HepG2 (cell line): Measurements from ENCODE around the gene NAB2. TPM values are rescaled to one million over a fixed set of nuclear protein-coding genes. Genes with fewer than 3 reads are reported as not detected.

Experiments used
- ETV6 ChIP-seq: sonication (generic); formaldehyde crosslinking; conservative IDR thresholded peaks from 2 replicates; pipeline ENCODE4 v1.4.0; 2020; ENCODE audit warnings: missing genetic modification reagents
- FOSL1 ChIP-seq: sonication (generic); formaldehyde crosslinking; IDR thresholded peaks from 2 replicates; pipeline ENCODE4 v1.9.0; 2021; ENCODE audit warnings: missing genetic modification reagents, borderline replicate concordance
- FOSL2 ChIP-seq: sonication (generic); formaldehyde crosslinking; IDR thresholded peaks from 2 replicates; pipeline ENCODE4 v1.4.0; 2020; ENCODE audit warnings: missing genetic modification reagents
- HMG20A ChIP-seq: IDR thresholded peaks from 2 replicates; pipeline ENCODE4 v1.6.1; 2016; ENCODE audit warnings: borderline replicate concordance
- LRRFIP1 ChIP-seq: sonication (generic); formaldehyde crosslinking; conservative IDR thresholded peaks from 2 replicates; pipeline ENCODE4 v1.4.0; 2020; ENCODE audit warnings: missing genetic modification reagents
- PHF8 ChIP-seq: sonication (generic); formaldehyde crosslinking; IDR thresholded peaks from 2 replicates; pipeline ENCODE4 v1.5.0; 2020; ENCODE audit warnings: missing genetic modification reagents
- RFX3 ChIP-seq: IDR thresholded peaks from 2 replicates; pipeline ENCODE4 v1.6.1; 2016; ENCODE audit warnings: missing biosample characterization, missing genetic modification reagents
- SOX5 ChIP-seq: IDR thresholded peaks from 2 replicates; pipeline ENCODE4 v1.6.1; 2016; ENCODE audit warnings: borderline replicate concordance
- ZNF639 ChIP-seq: conservative IDR thresholded peaks from 2 replicates; pipeline ENCODE4 v1.6.1; 2018; ENCODE audit warnings: missing genetic modification reagents
- polyA plus RNA-seq, 8 experiments: library from polyadenylated mRNA; depleted of rRNA in 3 of 8; stranded (reverse) in 7 of 8; unstranded in 1 of 8; fragments of >200 nt; fragmentation: Illumina TruSeq in 4 of 8; extraction: Trizol in 4 of 8; gene quantifications; 2 replicates each; pipeline versions ENCODE4 v1.2.1 to v1.2.3, GENCODE V29; 2011 to 2016; ENCODE audit warnings: low read depth in 4 of 8, missing spikeins in 1 of 8, mixed read lengths in 1 of 8; ENCODE audit not compliant: insufficient read depth in 1 of 8
- total RNA-seq, 5 experiments: library from RNA; depleted of rRNA; stranded (reverse); fragments of >200 nt; fragmentation: Illumina TruSeq; extraction: Trizol; gene quantifications; 2 replicates each; pipeline ENCODE4 v1.2.3, GENCODE V29; 2016; ENCODE audit warnings: low read depth in 1 of 5
- TF ChIP-seq, protein P1 (sequence below): IDR thresholded peaks from 2 replicates; pipeline ENCODE4 v1.6.1; 2016; ENCODE audit warnings: low read depth, missing genetic modification reagents, missing compliant biosample characterization
- TF ChIP-seq, protein P2 (sequence below): sonication (generic); formaldehyde crosslinking; IDR thresholded peaks from 2 replicates; pipeline ENCODE4 v1.4.0; 2020; ENCODE audit warnings: missing genetic modification reagents
- TF ChIP-seq, protein P3 (sequence below): IDR thresholded peaks from 2 replicates; pipeline ENCODE4 v1.6.1; 2018; ENCODE audit warnings: missing genetic modification reagents, mild to moderate bottlenecking, missing compliant biosample characterization

NAB2 gene
- total and polyA plus RNA-seq, 2 of the 13 experiments (the other 11 are each of a cell fraction or from before 2014, with no cell fraction given), result 11.7 to 12.9 TPM

DNA sequence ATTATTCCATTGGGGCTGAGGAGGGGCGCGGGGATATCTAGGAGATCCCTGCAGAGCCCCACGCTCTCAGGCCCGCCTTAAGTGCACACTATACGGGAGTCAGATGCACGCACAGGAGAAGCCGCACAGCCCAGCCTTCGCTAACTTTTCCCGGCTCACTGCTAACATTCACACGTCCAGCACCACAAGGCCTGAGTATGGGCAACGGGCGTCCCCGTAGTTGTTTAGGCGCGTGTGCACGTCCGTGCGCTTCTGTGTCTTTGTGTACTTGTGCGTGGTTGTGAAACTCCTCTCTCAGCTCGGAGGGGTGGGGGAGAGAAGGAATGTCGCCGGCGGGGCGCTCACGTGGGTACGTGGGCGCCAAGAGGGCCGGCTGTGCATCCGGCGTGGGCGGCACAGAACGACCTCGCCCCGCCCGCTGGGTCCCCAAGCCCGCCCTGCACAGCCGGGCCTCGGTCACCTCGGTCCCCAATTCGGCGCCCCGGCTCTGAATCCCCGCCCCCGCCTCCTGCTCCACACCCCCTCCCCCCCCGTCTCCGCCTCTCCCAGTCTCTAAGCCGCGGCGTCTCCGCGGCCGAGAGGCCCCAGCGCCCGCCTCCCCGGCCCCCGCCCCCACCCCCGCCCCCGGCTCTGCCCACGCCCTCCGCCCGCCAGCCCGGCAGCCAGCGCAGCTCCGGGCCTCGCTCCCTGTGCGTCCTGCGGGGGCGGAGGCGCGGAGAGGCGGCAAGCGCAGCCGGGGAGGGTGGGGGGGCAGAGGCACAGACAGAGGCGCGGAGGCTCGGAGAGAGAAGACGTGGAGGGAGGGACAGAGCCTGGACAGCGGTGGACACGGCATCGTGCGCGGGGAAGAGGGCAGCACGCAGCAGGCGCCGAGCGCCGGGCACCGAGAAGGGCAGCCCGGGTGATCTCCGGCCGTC, at the start of gene NAB2 (continued):
- TF ChIP-seq, protein P1, sequence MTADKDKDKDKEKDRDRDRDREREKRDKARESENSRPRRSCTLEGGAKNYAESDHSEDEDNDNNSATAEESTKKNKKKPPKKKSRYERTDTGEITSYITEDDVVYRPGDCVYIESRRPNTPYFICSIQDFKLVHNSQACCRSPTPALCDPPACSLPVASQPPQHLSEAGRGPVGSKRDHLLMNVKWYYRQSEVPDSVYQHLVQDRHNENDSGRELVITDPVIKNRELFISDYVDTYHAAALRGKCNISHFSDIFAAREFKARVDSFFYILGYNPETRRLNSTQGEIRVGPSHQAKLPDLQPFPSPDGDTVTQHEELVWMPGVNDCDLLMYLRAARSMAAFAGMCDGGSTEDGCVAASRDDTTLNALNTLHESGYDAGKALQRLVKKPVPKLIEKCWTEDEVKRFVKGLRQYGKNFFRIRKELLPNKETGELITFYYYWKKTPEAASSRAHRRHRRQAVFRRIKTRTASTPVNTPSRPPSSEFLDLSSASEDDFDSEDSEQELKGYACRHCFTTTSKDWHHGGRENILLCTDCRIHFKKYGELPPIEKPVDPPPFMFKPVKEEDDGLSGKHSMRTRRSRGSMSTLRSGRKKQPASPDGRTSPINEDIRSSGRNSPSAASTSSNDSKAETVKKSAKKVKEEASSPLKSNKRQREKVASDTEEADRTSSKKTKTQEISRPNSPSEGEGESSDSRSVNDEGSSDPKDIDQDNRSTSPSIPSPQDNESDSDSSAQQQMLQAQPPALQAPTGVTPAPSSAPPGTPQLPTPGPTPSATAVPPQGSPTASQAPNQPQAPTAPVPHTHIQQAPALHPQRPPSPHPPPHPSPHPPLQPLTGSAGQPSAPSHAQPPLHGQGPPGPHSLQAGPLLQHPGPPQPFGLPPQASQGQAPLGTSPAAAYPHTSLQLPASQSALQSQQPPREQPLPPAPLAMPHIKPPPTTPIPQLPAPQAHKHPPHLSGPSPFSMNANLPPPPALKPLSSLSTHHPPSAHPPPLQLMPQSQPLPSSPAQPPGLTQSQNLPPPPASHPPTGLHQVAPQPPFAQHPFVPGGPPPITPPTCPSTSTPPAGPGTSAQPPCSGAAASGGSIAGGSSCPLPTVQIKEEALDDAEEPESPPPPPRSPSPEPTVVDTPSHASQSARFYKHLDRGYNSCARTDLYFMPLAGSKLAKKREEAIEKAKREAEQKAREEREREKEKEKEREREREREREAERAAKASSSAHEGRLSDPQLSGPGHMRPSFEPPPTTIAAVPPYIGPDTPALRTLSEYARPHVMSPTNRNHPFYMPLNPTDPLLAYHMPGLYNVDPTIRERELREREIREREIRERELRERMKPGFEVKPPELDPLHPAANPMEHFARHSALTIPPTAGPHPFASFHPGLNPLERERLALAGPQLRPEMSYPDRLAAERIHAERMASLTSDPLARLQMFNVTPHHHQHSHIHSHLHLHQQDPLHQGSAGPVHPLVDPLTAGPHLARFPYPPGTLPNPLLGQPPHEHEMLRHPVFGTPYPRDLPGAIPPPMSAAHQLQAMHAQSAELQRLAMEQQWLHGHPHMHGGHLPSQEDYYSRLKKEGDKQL (CRISPR knock-in tag), result peak; percentile 48; the same call in 1 of the 2 replicates
- TF ChIP-seq, protein P2, sequence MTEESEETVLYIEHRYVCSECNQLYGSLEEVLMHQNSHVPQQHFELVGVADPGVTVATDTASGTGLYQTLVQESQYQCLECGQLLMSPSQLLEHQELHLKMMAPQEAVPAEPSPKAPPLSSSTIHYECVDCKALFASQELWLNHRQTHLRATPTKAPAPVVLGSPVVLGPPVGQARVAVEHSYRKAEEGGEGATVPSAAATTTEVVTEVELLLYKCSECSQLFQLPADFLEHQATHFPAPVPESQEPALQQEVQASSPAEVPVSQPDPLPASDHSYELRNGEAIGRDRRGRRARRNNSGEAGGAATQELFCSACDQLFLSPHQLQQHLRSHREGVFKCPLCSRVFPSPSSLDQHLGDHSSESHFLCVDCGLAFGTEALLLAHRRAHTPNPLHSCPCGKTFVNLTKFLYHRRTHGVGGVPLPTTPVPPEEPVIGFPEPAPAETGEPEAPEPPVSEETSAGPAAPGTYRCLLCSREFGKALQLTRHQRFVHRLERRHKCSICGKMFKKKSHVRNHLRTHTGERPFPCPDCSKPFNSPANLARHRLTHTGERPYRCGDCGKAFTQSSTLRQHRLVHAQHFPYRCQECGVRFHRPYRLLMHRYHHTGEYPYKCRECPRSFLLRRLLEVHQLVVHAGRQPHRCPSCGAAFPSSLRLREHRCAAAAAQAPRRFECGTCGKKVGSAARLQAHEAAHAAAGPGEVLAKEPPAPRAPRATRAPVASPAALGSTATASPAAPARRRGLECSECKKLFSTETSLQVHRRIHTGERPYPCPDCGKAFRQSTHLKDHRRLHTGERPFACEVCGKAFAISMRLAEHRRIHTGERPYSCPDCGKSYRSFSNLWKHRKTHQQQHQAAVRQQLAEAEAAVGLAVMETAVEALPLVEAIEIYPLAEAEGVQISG (CRISPR knock-in tag), result peak; percentile 66; the same call in 1 of the 2 replicates
- TF ChIP-seq FOSL1 (CRISPR knock-in tag) (no peak), PHF8 (CRISPR knock-in tag) (peak; percentile 48), HMG20A (CRISPR knock-in tag) (peak; percentile 38; the same call in 1 of the 2 replicates), ZNF639 (CRISPR knock-in tag) (peak; percentile 73; the same call in 1 of the 2 replicates), ETV6 (peak; percentile 69; the same call in 1 of the 2 replicates), RFX3 (CRISPR knock-in tag) (no peak), LRRFIP1 (CRISPR knock-in tag) (no peak), FOSL2 (CRISPR knock-in tag) (peak; percentile 74), SOX5 (CRISPR knock-in tag) (peak; percentile 70)
- TF ChIP-seq, protein P3, sequence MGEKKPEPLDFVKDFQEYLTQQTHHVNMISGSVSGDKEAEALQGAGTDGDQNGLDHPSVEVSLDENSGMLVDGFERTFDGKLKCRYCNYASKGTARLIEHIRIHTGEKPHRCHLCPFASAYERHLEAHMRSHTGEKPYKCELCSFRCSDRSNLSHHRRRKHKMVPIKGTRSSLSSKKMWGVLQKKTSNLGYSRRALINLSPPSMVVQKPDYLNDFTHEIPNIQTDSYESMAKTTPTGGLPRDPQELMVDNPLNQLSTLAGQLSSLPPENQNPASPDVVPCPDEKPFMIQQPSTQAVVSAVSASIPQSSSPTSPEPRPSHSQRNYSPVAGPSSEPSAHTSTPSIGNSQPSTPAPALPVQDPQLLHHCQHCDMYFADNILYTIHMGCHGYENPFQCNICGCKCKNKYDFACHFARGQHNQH (CRISPR knock-in tag), result peak; percentile 77
